H1 (cell line): ENCODE data around the gene ATG7. TPM values are rescaled to one million over a fixed set of nuclear protein-coding genes. Genes with fewer than 3 reads are reported as not detected.
"Not testable (repeated sequence)": the region's sequence is repeated elsewhere in the genome, so short reads cannot be mapped to it uniquely, and the experiment has no call there.

Experiments used
- CTCF ChIA-PET: fragments of 300-600 bp; sonication (Branson Sonifier 250); formaldehyde crosslinking; loops from one replicate; lab custom pipeline; 2021; ENCODE audit not compliant: partially characterized antibody; lab: Charles Lee
- POLR2A ChIA-PET: fragments of 300-600 bp; sonication (Branson Sonifier 250); formaldehyde crosslinking; loops from one replicate; lab custom pipeline; 2021; ENCODE audit warnings: inconsistent platforms; ENCODE audit not compliant: partially characterized antibody; lab: Charles Lee
- DNase-seq, 2 experiments: peaks; one replicate each; pipeline versions ENCODE4 v3.0.0 to v3.0.0-alpha.2; 2010 to 2022; ENCODE audit warnings: low spot score in 2 of 2, low read depth in 1 of 2, mixed read lengths in 1 of 2
- FAIRE-seq: peaks from 2 replicates; lab custom pipeline; 2011; peaks lifted over from hg19 to GRCh38; lab: Jason Lieb, UNC
- H2AFZ ChIP-seq: 2 replicates; pipeline ENCODE4 v1.8.1; 2012; ENCODE audit warnings: low read length, inconsistent platforms
- H2AK5ac ChIP-seq: 2 replicates; pipeline ENCODE4 v1.6.1; 2013; ENCODE audit warnings: low read depth, low read length
- H2BK120ac ChIP-seq: replicated peaks from 2 replicates; pipeline ENCODE3; 2013; ENCODE audit warnings: low read depth, low read length, inconsistent platforms
- H2BK12ac ChIP-seq: 2 replicates; pipeline ENCODE4 v1.6.1; 2013; ENCODE audit warnings: low read depth, low read length
- H2BK15ac ChIP-seq: 2 replicates; pipeline ENCODE4 v1.6.1; 2013; ENCODE audit warnings: low read length
- H2BK20ac ChIP-seq: 2 replicates; pipeline ENCODE4 v1.6.1; 2013; ENCODE audit warnings: low read length
- H2BK5ac ChIP-seq: 2 replicates; pipeline ENCODE4 v1.6.1; 2013; ENCODE audit warnings: low read depth, low read length
- H3K14ac ChIP-seq: 2 replicates; pipeline ENCODE4 v1.6.1; 2013; ENCODE audit warnings: inconsistent platforms; ENCODE audit not compliant: insufficient read length
- H3K18ac ChIP-seq: 2 replicates; pipeline ENCODE4 v1.6.1; 2013; ENCODE audit warnings: low read length; ENCODE audit errors: extremely low read depth
- H3K23ac ChIP-seq: 2 replicates; pipeline ENCODE4 v1.6.1; 2013; ENCODE audit warnings: inconsistent platforms; ENCODE audit not compliant: insufficient read length
- H3K23me2 ChIP-seq: 2 replicates; pipeline ENCODE4 v1.6.1; 2013; ENCODE audit warnings: low read depth, low read length
- H3K27ac ChIP-seq: 2 replicates; pipeline ENCODE4 v1.6.1; 2011; ENCODE audit warnings: low read depth, low read length, inconsistent platforms
- H3K27me3 ChIP-seq, 4 experiments: replicated peaks in 1 of 4; 1 replicate in 1 of 4; 2 replicates in 3 of 4; pipeline versions ENCODE4 v1.6.1 to v1.8.1; 2011 to 2013; ENCODE audit warnings: low read length in 3 of 4, mild to moderate bottlenecking in 3 of 4, inconsistent platforms in 2 of 4, mixed read lengths in 2 of 4, moderate library complexity in 1 of 4; ENCODE audit not compliant: control insufficient read depth in 3 of 4, insufficient read depth in 3 of 4; ENCODE audit errors: extremely low read depth in 1 of 4
- H3K36me3 ChIP-seq, 4 experiments: 2 replicates each; pipeline versions ENCODE4 v1.6.1 to v1.8.1; 2011 to 2013; ENCODE audit warnings: mild to moderate bottlenecking in 4 of 4, low read length in 3 of 4, moderate library complexity in 2 of 4, control low read depth in 1 of 4, inconsistent platforms in 1 of 4; ENCODE audit not compliant: insufficient read depth in 4 of 4, control insufficient read depth in 2 of 4
- H3K4ac ChIP-seq: replicated peaks from 2 replicates; pipeline ENCODE3; 2013; ENCODE audit warnings: low read length, low read depth, mixed read lengths, inconsistent platforms; ENCODE audit not compliant: insufficient read length
- H3K4me1 ChIP-seq, 4 experiments: replicated peaks in 1 of 4; 1 replicate in 1 of 4; 2 replicates in 3 of 4; pipeline versions ENCODE4 v1.6.1 to v1.8.1; 2011 to 2013; ENCODE audit warnings: low read length in 3 of 4, inconsistent platforms in 2 of 4, mixed read lengths in 1 of 4; ENCODE audit not compliant: insufficient read depth in 4 of 4, control insufficient read depth in 3 of 4
- H3K4me2 ChIP-seq, 2 experiments: 2 replicates each; pipeline versions ENCODE4 v1.6.1 to v1.8.1; 2011 to 2013; ENCODE audit warnings: low read depth in 2 of 2, low read length in 2 of 2, control low read depth in 1 of 2, inconsistent platforms in 1 of 2, mild to moderate bottlenecking in 1 of 2; ENCODE audit not compliant: insufficient read depth in 1 of 2
- H3K4me3 ChIP-seq, 4 experiments: fragments of 200-600, 300-600 bp in 1 of 4; sonication (generic), shearing (Covaris generic), sonication (Bioruptor Twin) in 1 of 4; 2 replicates each; pipeline versions ENCODE4 v1.5.1 to v1.8.1; 2011 to 2016; ENCODE audit warnings: low read length in 4 of 4, low read depth in 3 of 4, control low read depth in 2 of 4, inconsistent platforms in 2 of 4, mild to moderate bottlenecking in 2 of 4, mixed read lengths in 1 of 4, moderate library complexity in 1 of 4; ENCODE audit not compliant: insufficient read depth in 2 of 4; ENCODE audit errors: extremely low read depth in 1 of 4
- H3K56ac ChIP-seq: replicated peaks from 2 replicates; pipeline ENCODE3; 2013; ENCODE audit warnings: low read depth, mild to moderate bottlenecking, mixed read lengths, low read length, inconsistent platforms; ENCODE audit not compliant: insufficient read length
- H3K79me1 ChIP-seq: 2 replicates; pipeline ENCODE4 v1.6.1; 2013; ENCODE audit warnings: low read depth, low read length, control low read depth
- H3K79me2 ChIP-seq, 2 experiments: 2 replicates each; pipeline versions ENCODE4 v1.6.1 to v1.8.1; 2012 to 2013; ENCODE audit warnings: low read length in 2 of 2, mild to moderate bottlenecking in 2 of 2, inconsistent platforms in 1 of 2; ENCODE audit not compliant: insufficient read depth in 2 of 2, control insufficient read depth in 1 of 2
- H3K9ac ChIP-seq, 4 experiments: replicated peaks in 1 of 4; 1 replicate in 1 of 4; 2 replicates in 3 of 4; pipeline versions ENCODE4 v1.6.1 to v1.8.1; 2011 to 2013; ENCODE audit warnings: low read depth in 3 of 4, low read length in 3 of 4, control low read depth in 2 of 4, mild to moderate bottlenecking in 2 of 4, moderate library complexity in 2 of 4, inconsistent platforms in 1 of 4; ENCODE audit errors: extremely low read depth in 1 of 4
- H3K9me3 ChIP-seq, 2 experiments: 2 replicates each; pipeline versions ENCODE4 v1.6.1 to v1.8.1; 2012 to 2013; ENCODE audit warnings: mild to moderate bottlenecking in 2 of 2, moderate library complexity in 2 of 2, control low read depth in 1 of 2, inconsistent platforms in 1 of 2, low read depth in 1 of 2, low read length in 1 of 2, mixed read lengths in 1 of 2; ENCODE audit not compliant: insufficient read depth in 2 of 2
- H4K20me1 ChIP-seq, 2 experiments: replicated peaks in 1 of 2; 2 replicates each; pipeline versions ENCODE3 to v1.8.1; 2011 to 2013; ENCODE audit warnings: inconsistent platforms in 2 of 2, low read length in 2 of 2, mild to moderate bottlenecking in 1 of 2; ENCODE audit not compliant: insufficient read depth in 2 of 2, control insufficient read depth in 1 of 2
- H4K5ac ChIP-seq: 2 replicates; pipeline ENCODE4 v1.6.1; 2013; ENCODE audit warnings: low read length, low read depth, mixed read lengths, inconsistent platforms; ENCODE audit not compliant: insufficient read length
- H4K8ac ChIP-seq: 2 replicates; pipeline ENCODE4 v1.8.0; 2013; ENCODE audit warnings: mild to moderate bottlenecking, moderate library complexity, low read length, inconsistent platforms; ENCODE audit not compliant: insufficient read depth; ENCODE audit errors: extremely low read depth
- H4K91ac ChIP-seq: replicated peaks from 2 replicates; pipeline ENCODE3; 2013; ENCODE audit warnings: low read length, mixed read lengths, inconsistent platforms; ENCODE audit not compliant: insufficient read length
- CEBPB ChIP-seq: IDR thresholded peaks from 2 replicates; pipeline ENCODE4 v1.6.1; 2012; ENCODE audit warnings: low read depth, low read length
- EZH2 ChIP-seq: fragments of 200-600 bp; sonication (generic); IDR thresholded peaks from 2 replicates; pipeline ENCODE4 v1.7.1; 2012; ENCODE audit warnings: low read depth, mild to moderate bottlenecking, moderate library complexity, low read length, inconsistent platforms; ENCODE audit not compliant: severe bottlenecking
- FOSL1 ChIP-seq: IDR thresholded peaks from 2 replicates; pipeline ENCODE4 v1.6.1; 2011; ENCODE audit warnings: mild to moderate bottlenecking, low read depth, low read length, moderate library complexity; ENCODE audit not compliant: insufficient read depth
- POLR2AphosphoS5 ChIP-seq: IDR thresholded peaks from 2 replicates; pipeline ENCODE4 v1.6.1; 2011; ENCODE audit warnings: low read depth, low read length
- USF2 ChIP-seq: IDR thresholded peaks from 2 replicates; pipeline ENCODE4 v1.6.1; 2011; ENCODE audit warnings: low read length, improper control_type of control experiment
- WGBS, 2 experiments: shearing (Covaris generic) in 1 of 2; methylation state at CpG; one replicate each; pipeline versions ENCODE4 v1.1.6 to v1.1.7; 2013 to 2015; ENCODE audit warnings: low lambda C conversion rate in 2 of 2, mixed read lengths in 2 of 2, inconsistent platforms in 1 of 2, low coverage in 1 of 2, missing lambda C conversion rate in 1 of 2; ENCODE audit not compliant: insufficient replicate concordance in 2 of 2, insufficient coverage in 1 of 2, insufficient read length in 1 of 2; ENCODE audit errors: extremely low coverage in 1 of 2, missing lambda C conversion rate in 1 of 2; 5-methylcytosine and 5-hydroxymethylcytosine counted together
- polyA plus RNA-seq, 7 experiments: library from polyadenylated mRNA; depleted of rRNA in 3 of 7; stranded (reverse) in 5 of 7; unstranded in 2 of 7; fragments of >200 nt in 5 of 7; fragments of 200-250 nt in 2 of 7; gene quantifications; 1 replicate in 5 of 7; 2 replicates in 1 of 7; 4 replicates in 1 of 7; pipeline versions ENCODE4 v1.2.1 to v1.2.3, GENCODE V29; 2011 to 2013; ENCODE audit warnings: missing spikeins in 2 of 7, mixed read lengths in 2 of 7
- total RNA-seq: library from RNA; stranded (reverse); fragmentation: NEBNext Ultra II Directional; extraction: Animal tissue kit (Norgen Biotek cat#: 25700); gene quantifications from 2 replicates; pipeline ENCODE4 v1.2.1, GENCODE V29; 2021

The ATG7 gene
- total and polyA plus RNA-seq, 2 of the 8 experiments (the other 6 are each of a cell fraction or from before 2014, with no cell fraction given) = 15.0 to 19.1 TPM

DNA sequence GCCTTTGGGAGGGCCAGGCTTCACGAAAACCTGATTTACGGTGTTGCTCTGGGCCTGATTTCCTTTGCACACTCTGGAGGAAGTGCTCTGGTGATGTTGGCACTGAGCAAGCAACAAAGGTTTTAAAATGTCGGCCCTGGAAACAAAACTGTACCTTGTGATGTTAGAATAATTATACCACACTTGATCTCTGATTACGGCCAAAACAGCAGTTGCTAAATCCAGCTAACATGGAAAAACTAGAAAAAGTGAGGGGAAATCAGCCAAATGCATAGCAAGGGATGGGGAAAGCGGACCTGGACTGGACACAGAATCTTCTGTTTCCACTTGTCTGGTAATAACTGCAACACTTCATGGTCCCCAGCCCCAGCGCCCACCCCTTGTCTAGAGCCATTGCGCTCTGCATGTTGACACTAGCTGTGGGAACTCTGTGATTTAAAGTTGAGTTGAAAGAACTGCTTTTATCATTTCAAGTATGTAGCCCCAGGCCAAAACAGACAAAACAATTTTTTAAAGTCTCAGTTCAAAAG lies 251.4 kb downstream of the ATG7 start (continued):
- TF ChIP-seq USF2 (no peak), EZH2 (no peak), POLR2AphosphoS5 (no peak), CEBPB (no peak), FOSL1 (no peak)

DNA sequence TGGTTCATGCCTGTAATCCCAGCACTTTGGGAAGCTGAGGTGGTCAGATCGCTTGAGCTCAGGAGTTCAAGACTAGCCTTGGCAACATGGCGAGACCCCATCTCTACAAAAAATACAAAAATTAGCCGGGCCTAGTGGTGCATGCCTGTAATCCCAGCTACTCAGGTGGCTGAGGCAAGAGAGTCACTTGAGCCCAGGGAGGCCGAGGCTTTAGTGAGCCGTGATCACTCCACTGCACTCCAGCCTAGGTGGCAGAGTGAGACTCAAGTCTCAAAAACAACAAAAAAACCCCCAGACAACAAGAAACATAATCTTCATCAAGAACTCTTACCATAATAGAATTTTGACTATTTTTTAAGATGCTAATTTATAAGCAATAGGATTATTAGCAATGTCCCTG lies 253.9 kb downstream of the ATG7 start:
- H3K36me3 ChIP-seq, H3K27ac ChIP-seq, H3K79me2 ChIP-seq, H3K4me3 ChIP-seq, H2BK15ac ChIP-seq, H3K23ac ChIP-seq, H2BK12ac ChIP-seq, H2BK5ac ChIP-seq, POLR2A ChIA-PET, H2BK20ac ChIP-seq, H3K56ac ChIP-seq, H4K20me1 ChIP-seq, H4K8ac ChIP-seq, H3K4ac ChIP-seq, H2AFZ ChIP-seq, H3K23me2 ChIP-seq, H4K5ac ChIP-seq, H3K18ac ChIP-seq, H3K79me1 ChIP-seq, H3K9me3 ChIP-seq, H2AK5ac ChIP-seq, DNase-seq, H2BK120ac ChIP-seq, H3K4me1 ChIP-seq, FAIRE-seq, H3K27me3 ChIP-seq, H3K9ac ChIP-seq, H3K14ac ChIP-seq, H3K4me2 ChIP-seq, H4K91ac ChIP-seq: not testable (repeated sequence)
- CTCF ChIA-PET = interaction anchor here (0.9 kb wide), 1 partner anchor 147 kb away, joined by 3 read pairs; no protein-coding TSS in a partner anchor
- 94% methylated on average over 5 of the region's 5 CpGs; no CpG with 5 or more reads in 1 of the 2 experiments for WGBS, 2 experiments
